Activated T-cell treated with anti-CD3 and anti-CD28 coated beads, Interleukin-2, amount 50 U/mL, for 24 hours (primary cell): ENCODE measurements around the gene TUBA3E.
A peak's percentile ranks its signal among the peaks of the same experiment; 100 is the strongest.
"Not testable (repeated sequence)": the region's sequence is repeated elsewhere in the genome, so short reads cannot be mapped to it uniquely, and the experiment has no call there.

Source experiments
- DNase-seq: peaks from one replicate; pipeline ENCODE4 v3.0.0-alpha.2; 2020
- H3K27ac Mint-ChIP-seq: 2 replicates; pipeline ENCODE4 v1.8.0; 2020; ENCODE audit warnings: mild to moderate bottlenecking, mixed read lengths
- H3K27me3 Mint-ChIP-seq: 2 replicates; pipeline ENCODE4 v1.8.0; 2020; ENCODE audit warnings: mixed read lengths
- H3K36me3 Mint-ChIP-seq: 2 replicates; pipeline ENCODE4 v1.8.0; 2020; ENCODE audit warnings: low read depth, mixed read lengths
- H3K4me1 Mint-ChIP-seq: 2 replicates; pipeline ENCODE4 v1.8.0; 2020; ENCODE audit warnings: low read depth, mixed read lengths
- H3K4me3 Mint-ChIP-seq: 2 replicates; pipeline ENCODE4 v1.8.0; 2020; ENCODE audit warnings: mild to moderate bottlenecking, moderate library complexity, mixed read lengths
- H3K9me3 Mint-ChIP-seq: 2 replicates; pipeline ENCODE4 v1.8.0; 2020; ENCODE audit warnings: mixed read lengths

Gene TUBA3E

GRCh38 chr2:130152136-130152815 is 46.0 kb downstream of the TUBA3E start:
- DNase-seq, result not testable (repeated sequence)

GRCh38 chr2:130151145-130151512 is 47.1 kb downstream of the TUBA3E start:
- H3K9me3 Mint-ChIP-seq, H3K4me1 Mint-ChIP-seq, DNase-seq, H3K27me3 Mint-ChIP-seq, H3K27ac Mint-ChIP-seq, H3K4me3 Mint-ChIP-seq: not testable (repeated sequence)
- peaks cover 53% of the 10 kb centered on the region for H3K36me3 Mint-ChIP-seq

More at GRCh38 chr2:130152136-130152815, 46.0 kb downstream of the TUBA3E start:
- H3K9me3 Mint-ChIP-seq, H3K4me1 Mint-ChIP-seq, H3K27ac Mint-ChIP-seq, H3K4me3 Mint-ChIP-seq, H3K27me3 Mint-ChIP-seq: not testable (repeated sequence)
- H3K36me3 Mint-ChIP-seq, result peaks cover 61% of the 10 kb centered on the region

GRCh38 chr2:130150181-130151144 is 47.8 kb downstream of the TUBA3E start:
- Mint-ChIP-seq H3K27me3 (peaks cover 6% of the 10 kb centered on the region), H3K36me3 (peaks cover 46% of the 10 kb centered on the region), H3K4me1 (no peaks in the 10 kb centered on the region), H3K9me3 (no peaks in the 10 kb centered on the region), H3K4me3 (no peak overlapping the region), H3K27ac (no peak overlapping the region)
- DNase-seq, result no peak

- not testable (repeated sequence) for H3K4me3 Mint-ChIP-seq, H3K27ac Mint-ChIP-seq, H3K27me3 Mint-ChIP-seq, DNase-seq, H3K9me3 Mint-ChIP-seq, H3K4me1 Mint-ChIP-seq
- H3K36me3 Mint-ChIP-seq, result peaks cover 28% of the 10 kb centered on the region
Measured at GRCh38 chr2:130148515-130148914, 49.7 kb downstream of the TUBA3E start.

- Mint-ChIP-seq H3K27ac (peak within 1 kb of the TSS; percentile 14), H3K4me3 (peak within 1 kb of the TSS; percentile 74), H3K27me3 (peaks cover 18% of the 10 kb centered on the region), H3K4me1 (peaks cover 12% of the 10 kb centered on the region)
- peak; percentile 69 for DNase-seq
- H3K36me3 Mint-ChIP-seq, H3K9me3 Mint-ChIP-seq: not testable (repeated sequence)
Measured at GRCh38 chr2:130145006-130145414, 53.2 kb downstream of the TUBA3E start, which contains the start of gene CCDC74B. Gene CCDC74B, minus strand, starts transcription at chr2:130145112. Its CDS starts 116 bp downstream, at chr2:130144996.

GRCh38 chr2:130143266-130144039 is 54.8 kb downstream of the TUBA3E start:
- Mint-ChIP-seq H3K4me3 (peak overlapping the region; percentile 51), H3K4me1 (peaks cover 12% of the 10 kb centered on the region), H3K27ac (peak overlapping the region; percentile 47), H3K27me3 (peaks cover 18% of the 10 kb centered on the region)
- DNase-seq, H3K36me3 Mint-ChIP-seq, H3K9me3 Mint-ChIP-seq: not testable (repeated sequence)

DNA sequence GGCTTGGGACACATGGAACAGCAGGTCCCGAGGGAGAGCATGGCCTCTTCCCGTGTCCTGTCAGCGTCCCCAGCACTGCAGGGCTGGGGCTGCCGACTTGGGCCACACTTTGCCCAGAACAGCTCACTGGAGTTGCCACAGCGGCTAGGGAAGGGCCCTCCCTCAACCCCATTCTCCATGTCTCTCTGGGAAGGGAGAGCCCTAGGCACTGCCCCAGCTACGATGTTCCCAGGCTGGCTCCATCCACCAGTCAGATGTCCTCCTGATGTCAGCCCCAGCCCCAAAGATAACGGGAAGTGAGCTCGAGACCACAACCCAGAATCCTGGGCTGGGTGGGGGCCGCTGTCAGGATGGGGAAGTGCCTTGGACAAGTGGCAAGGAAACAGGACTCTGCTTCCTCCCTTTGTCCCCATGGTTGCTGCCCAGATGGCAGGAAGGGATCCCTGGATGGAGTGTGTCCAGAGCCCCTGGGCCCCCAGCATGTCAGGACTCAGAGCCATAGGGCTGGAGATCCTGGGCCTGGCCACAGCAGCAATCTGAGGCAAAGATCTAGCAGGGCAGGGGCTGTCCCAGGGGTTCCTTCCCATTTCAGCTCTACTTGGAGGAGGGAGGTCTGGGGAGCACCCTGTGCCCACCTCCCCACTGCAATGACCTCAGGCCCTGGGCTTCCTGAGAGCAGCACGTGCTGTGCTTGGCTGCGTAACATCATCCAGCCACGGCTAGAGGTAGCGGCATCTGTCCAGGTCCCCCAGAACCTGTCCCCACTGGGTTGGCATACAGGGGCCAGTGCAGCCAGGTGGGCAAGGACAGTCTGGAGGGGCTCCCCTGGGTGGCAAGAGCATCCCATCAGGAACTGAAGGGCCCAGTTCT is 55.6 kb downstream of the TUBA3E start:
- H3K4me3 Mint-ChIP-seq, DNase-seq, H3K9me3 Mint-ChIP-seq, H3K27ac Mint-ChIP-seq, H3K36me3 Mint-ChIP-seq: not testable (repeated sequence)
- Mint-ChIP-seq H3K27me3 (peaks cover 18% of the 10 kb centered on the region), H3K4me1 (peaks cover 12% of the 10 kb centered on the region)
